GM19099 (cell line): ENCODE data around the gene C20orf144.

Experiments
- POLR2A ChIP-seq: IDR thresholded peaks from 3 replicates; pipeline ENCODE4 v1.6.1; 2011; ENCODE audit warnings: low read depth; ENCODE audit not compliant: insufficient read length; ENCODE audit errors: extremely low read depth

Gene C20orf144

GRCh38 chr20:33689493-33689892 is 27.4 kb downstream of the C20orf144 start:
- TF ChIP-seq POLR2A = no peak

- no peak for TF ChIP-seq POLR2A
Observed at GRCh38 chr20:33689973-33690372, 27.8 kb downstream of the C20orf144 start.

- no peak for TF ChIP-seq POLR2A
Observed at GRCh38 chr20:33693289-33693688, 31.2 kb downstream of the C20orf144 start.

DNA sequence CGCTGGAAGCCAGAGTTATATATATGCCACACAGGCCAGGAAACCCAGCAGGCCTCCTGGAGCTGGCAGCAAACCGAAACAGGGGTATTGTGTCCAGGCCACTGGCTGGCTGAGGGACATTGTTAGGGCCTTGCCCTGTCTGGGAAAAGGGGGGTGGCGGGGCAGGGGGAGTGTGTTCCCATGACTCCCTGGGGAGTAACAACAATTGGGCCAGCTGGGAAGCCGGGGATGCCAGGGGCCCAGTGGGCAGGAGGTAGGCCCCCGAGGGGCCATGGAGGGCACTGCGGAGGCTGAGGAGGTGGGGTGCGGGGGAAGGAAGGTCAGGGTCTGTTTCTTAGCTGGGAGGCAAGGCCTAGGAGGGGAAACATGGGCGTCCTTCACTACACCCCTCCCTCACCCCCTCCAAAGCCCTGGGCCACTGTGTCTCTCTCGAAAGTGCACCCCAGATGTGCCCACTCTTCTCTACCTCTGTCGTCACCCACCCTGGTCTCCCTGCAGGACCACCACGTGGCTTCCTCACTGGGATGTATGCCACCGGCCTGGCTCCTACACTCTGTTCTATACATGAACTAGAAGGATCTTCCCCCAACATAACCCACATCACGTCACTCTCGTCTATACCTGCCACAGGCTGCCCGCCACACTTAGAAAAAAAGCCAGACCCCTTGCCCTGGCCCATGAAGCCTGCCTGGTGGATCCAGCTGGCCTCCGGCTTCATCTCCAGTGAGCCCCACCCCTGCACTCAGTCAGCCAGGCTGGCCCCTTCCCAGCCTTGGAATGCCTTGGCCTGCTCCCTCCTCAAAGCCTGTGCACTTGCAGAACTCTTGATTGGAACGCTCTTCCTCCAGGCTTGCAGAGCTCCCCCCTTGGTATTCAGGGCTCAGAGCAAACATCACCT is 31.9 kb downstream of the C20orf144 start:
- no peak for TF ChIP-seq POLR2A

GRCh38 chr20:33694639-33695012 is 32.5 kb downstream of the C20orf144 start:
- TF ChIP-seq POLR2A = no peak

- no peak for TF ChIP-seq POLR2A
Observed at GRCh38 chr20:33696448-33696847, 34.3 kb downstream of the C20orf144 start.

DNA sequence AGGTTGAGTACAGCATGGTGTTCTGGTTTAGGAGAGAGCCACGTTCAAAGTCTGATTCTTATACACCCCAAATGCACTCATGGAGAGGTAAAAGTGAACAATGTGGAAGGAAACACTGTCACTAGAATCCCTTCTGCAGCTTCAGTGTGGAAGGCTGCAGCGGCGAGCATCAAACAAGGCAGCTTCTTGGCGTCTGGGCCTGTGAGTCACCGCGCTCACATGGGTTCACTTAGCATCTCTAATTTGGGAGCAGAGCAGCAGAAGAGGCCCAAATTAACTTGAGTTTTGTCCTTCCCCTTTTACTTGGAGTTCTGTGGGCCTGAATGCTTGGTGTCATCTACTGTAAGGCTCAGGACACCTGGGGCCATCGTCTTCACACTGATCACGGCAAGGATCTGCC is 35.0 kb downstream of the C20orf144 start:
- no peak for TF ChIP-seq POLR2A

GRCh38 chr20:33701629-33702450 is 39.7 kb downstream of the C20orf144 start:
- TF ChIP-seq POLR2A = no peak

- no peak for TF ChIP-seq POLR2A
Observed at GRCh38 chr20:33702861-33703260, 40.7 kb downstream of the C20orf144 start.

DNA sequence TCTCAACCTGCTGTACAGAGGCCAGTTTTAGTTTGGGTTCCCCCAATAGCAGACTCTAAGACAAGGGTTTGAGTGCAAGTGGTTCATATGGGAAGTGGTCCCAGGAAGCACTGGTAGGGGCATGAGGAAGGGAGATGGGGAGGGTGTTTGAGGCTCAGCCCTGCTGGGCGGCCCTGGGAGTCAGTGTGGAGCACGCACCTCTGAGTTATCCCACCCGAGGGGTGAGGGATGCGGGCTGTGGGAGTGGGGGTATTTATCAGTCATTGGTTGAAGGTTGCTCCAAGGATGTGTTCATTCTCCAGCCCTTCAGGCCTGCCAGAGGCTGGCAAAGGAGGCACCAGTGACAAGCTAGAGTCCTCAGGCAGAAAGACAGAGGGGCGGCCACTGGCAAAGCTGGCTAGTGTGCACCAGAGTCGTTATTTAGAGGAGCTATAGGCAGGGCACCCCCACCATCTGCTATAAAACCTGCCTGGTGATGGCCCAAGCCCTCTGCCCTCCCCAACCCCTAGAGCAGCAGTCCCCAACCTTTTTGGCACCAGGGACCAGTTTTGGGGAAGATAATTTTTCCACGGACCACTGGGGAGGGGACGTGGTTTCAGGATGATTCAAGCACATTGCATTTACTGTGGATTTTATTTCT is 41.5 kb downstream of the C20orf144 start:
- no peak for TF ChIP-seq POLR2A

DNA sequence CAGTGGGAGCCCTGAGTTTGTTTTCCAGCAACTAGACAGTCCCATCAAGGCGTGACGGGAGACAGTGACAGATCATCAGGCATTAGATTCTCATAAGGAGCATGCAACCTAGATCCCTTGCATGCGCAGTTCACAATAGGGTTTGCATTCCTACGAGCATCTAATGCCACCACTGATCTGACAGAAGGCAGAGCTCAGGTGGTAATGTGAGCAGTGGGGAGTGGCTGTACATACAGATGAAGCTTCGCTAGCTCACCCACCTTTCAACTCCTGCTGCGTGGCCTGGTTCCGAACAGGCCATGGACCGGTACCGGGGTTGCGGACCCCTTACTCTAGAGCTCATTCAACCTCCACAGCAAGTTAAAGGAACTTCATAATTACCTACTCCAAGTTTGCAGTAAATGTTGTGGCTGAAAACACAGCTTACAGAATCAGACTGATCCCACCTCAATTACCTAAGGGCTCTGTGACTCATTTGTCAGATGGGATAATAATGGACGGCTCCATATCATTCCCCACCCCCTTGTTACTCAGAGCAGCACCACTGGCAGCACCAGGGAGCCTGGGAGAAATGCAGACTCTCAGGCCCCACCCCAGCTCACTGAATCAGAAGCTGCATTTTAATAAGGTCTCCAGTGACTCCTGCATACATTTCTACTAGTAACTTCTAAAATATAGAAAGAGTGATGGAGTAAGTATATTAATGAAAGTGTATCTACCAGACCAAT is 42.2 kb downstream of the C20orf144 start:
- TF ChIP-seq POLR2A = no peak

DNA sequence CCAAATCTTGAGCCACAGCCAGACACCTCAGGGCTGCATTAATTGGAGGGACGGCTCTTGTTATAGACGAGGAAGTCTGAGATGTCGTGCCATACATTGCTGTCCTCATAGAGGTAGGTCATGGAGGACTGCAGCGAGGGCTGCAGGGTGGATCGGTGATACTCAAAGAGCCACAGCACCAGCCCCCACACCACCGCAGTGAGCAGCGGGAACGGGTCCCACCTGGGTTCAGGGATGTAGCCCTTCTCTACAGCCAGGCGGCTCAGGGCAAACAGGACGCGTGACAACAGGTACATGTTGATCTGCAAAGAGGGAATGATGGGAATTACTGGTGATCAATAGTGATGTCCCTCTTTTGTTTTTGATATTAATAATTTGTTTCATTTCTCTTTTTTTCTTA is 45.5 kb downstream of the C20orf144 start:
- no peak for TF ChIP-seq POLR2A

DNA sequence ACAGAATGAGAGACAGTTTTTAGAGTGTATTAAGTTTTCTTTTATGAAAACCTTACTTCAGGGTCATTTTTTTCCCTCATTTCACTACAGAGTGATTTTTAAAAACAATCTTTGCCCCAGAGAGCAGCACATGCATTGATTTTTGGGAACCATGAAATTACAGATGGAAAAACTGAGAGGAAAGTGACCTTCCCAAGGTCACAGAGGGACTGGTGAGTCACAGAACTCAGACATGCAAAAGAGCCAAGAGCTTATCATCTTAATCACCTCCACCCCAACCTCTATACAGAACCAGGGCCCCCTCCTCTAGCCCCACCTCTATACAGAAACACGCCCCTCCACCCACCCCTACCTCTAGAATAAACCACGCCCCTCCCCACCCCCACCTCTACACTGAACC is 47.3 kb downstream of the C20orf144 start:
- no peak for TF ChIP-seq POLR2A

- no peak for TF ChIP-seq POLR2A
Observed at GRCh38 chr20:33709905-33710541, 47.9 kb downstream of the C20orf144 start.
